HUES48 (cell line): Measurements from ENCODE around the gene TAF6.
A peak's percentile ranks its signal among the peaks of the same experiment; 100 is the strongest.

Experiments used
- H3K27ac ChIP-seq: one replicate; pipeline ENCODE4 v1.7.0; 2013; ENCODE audit warnings: low read depth, low read length, inconsistent platforms
- H3K27me3 ChIP-seq: 2 replicates; pipeline ENCODE4 v1.6.1; 2013; ENCODE audit warnings: mild to moderate bottlenecking, low read length; ENCODE audit not compliant: control insufficient read depth, insufficient read depth
- H3K36me3 ChIP-seq: 2 replicates; pipeline ENCODE4 v1.6.1; 2013; ENCODE audit warnings: low read length; ENCODE audit not compliant: control insufficient read depth, insufficient read depth
- H3K4me1 ChIP-seq: 2 replicates; pipeline ENCODE4 v1.6.1; 2013; ENCODE audit warnings: mild to moderate bottlenecking, low read length; ENCODE audit not compliant: control insufficient read depth, insufficient read depth
- H3K4me3 ChIP-seq: 2 replicates; pipeline ENCODE4 v1.5.1; 2013; ENCODE audit warnings: mild to moderate bottlenecking, low read depth, low read length
- H3K9ac ChIP-seq: 2 replicates; pipeline ENCODE4 v1.6.1; 2013; ENCODE audit warnings: mild to moderate bottlenecking, low read depth, low read length, moderate library complexity
- H3K9me3 ChIP-seq: 2 replicates; pipeline ENCODE4 v1.6.1; 2013; ENCODE audit warnings: low read length; ENCODE audit not compliant: control insufficient read depth, insufficient read depth

The TAF6 gene

DNA sequence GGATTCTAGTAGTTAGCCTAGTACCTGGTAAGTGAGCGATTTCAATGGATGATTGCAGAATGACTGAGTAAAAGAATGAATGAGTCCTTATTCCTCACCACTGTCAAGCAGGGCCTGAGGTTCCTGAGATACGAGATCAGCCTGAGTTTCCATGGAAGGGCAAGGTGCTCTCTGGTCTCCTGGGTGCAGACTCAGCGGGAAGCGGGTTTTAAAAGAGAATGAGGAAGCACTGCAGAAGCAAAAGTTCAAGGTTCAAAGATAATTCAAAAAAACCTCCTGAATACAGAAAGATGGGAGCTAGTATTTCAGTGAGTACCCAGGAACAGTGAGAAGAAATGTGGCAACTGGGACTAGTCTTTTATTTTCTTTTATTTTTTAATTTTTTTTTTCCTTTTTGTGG lies 42.0 kb downstream of the TAF6 start:
- Histone ChIP-seq H3K9ac (no peak overlapping the region), H3K9me3 (peaks cover 32% of the 10 kb centered on the region), H3K36me3 (peaks cover 79% of the 10 kb centered on the region), H3K4me1 (0 out of 2 replicates have a peak, but pooled peaks cover 3% of the 10 kb centered on the region), H3K27ac (no peak overlapping the region), H3K4me3 (no peak overlapping the region), H3K27me3 (no peaks in the 10 kb centered on the region)

DNA sequence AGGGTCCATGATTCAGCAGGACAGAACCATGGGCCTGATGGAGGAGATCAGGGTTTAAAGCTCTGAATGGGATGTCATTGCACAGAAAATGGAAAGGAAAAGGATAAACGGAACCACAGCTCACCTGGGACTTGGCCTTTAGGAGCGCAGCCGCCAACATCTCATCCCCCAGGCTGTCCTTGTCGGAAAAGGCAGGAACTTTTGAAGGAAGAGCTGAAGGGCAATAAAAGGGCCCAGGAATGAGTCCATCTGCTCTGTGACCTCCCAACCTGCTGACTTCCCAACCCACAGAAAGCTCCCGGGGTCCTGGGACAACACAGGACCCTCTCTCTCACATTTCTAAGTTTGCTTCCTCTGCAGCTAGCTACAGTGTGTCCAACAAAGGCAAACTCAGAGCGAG lies 43.7 kb downstream of the TAF6 start:
- H3K9me3 ChIP-seq: peaks cover 50% of the 10 kb centered on the region
- no peak overlapping the region for H3K9ac ChIP-seq
- no peaks in the 10 kb centered on the region for H3K27me3 ChIP-seq
- no peak overlapping the region for H3K27ac ChIP-seq
- H3K4me3 ChIP-seq: no peak overlapping the region
- H3K36me3 ChIP-seq: peaks cover 96% of the 10 kb centered on the region
- H3K4me1 ChIP-seq: 0 out of 2 replicates have a peak, but pooled peaks cover 3% of the 10 kb centered on the region

DNA sequence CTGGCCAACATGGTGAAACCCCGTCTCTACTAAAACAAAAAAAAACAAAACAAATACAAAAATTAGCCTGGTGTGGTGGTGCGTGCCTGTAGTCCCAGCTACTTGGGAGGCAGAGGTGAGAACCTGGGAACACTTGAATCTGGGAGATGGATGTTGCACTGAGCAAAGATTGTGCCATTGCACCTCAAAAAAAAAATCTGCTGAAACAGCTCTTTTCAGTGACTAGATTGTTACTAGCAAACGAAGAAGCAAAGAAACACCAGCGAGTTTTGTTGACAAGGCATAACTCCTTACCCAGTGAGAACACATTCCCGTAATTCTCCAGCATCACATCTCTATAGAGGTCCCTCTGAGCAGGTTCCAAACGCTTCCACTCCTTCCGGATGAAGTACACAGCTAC lies 44.3 kb downstream of the TAF6 start:
- Histone ChIP-seq H3K4me1 (no peaks in the 10 kb centered on the region), H3K36me3 (peaks cover 98% of the 10 kb centered on the region), H3K9me3 (peaks cover 55% of the 10 kb centered on the region), H3K9ac (no peak overlapping the region), H3K27me3 (no peaks in the 10 kb centered on the region), H3K4me3 (no peak overlapping the region), H3K27ac (no peak overlapping the region)

DNA sequence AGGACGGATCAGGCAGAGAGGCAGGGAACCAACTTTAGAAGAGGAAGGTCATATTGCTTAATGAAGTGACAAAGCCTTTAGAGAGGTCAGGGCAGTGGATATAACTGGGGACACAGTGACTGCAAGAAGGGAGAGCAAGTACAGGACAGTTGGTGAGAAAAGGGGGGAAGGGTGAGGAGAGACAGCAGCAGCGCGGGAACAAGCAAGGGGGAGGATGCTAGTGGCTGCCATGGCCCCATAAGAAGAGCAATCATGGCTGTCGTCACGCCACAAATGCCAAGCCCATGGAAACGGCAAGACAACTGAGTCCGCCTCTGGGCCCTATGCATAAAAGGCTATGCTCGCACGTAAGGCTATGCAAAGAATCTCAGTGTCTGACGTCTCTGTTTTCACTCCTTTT lies 46.7 kb downstream of the TAF6 start:
- no peaks in the 10 kb centered on the region for H3K4me1 ChIP-seq
- H3K36me3 ChIP-seq: peaks cover 85% of the 10 kb centered on the region
- peaks cover 62% of the 10 kb centered on the region for H3K9me3 ChIP-seq
- H3K27ac ChIP-seq: no peak overlapping the region
- H3K4me3 ChIP-seq: no peak overlapping the region
- H3K27me3 ChIP-seq: no peaks in the 10 kb centered on the region
- H3K9ac ChIP-seq: no peak overlapping the region

DNA sequence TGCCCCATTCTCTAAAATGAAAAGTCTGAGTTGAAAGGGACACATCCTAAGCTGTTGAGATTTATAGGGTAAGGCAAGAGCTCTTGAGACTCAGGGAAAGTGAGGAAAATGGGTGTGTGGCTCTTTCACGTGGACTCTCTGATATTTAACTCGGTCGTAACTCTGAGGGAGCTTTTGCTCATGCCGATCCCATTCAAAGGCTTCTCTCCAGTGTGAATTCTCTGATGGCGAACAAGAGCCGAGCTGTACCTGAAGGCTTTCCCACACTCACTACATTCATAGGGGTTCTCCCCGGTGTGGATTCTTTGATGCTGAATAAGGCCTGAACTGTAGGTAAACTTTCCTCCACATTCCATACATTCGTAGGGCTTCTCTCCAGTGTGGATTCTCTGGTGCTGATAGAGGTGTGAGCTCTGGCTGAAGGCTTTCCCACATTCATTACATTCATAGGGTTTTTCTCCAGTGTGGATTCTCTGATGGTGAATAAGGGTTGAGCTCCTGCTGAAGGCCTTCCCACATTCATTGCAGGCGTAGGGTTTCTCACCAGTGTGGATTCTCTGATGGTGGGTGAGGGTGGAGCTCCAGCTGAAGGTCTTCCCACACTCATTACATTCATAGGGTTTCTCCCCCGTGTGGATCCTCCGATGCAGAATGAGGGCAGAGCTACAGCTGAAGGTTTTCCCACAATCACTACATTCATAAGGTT lies 48.0 kb downstream of the TAF6 start:
- Histone ChIP-seq H3K36me3 (peaks cover 73% of the 10 kb centered on the region), H3K9ac (no peak overlapping the region), H3K27me3 (no peaks in the 10 kb centered on the region), H3K27ac (no peak overlapping the region), H3K4me1 (no peaks in the 10 kb centered on the region), H3K4me3 (peak overlapping the region; percentile 21; the same call in 1 of the 2 replicates), H3K9me3 (peaks cover 62% of the 10 kb centered on the region)

DNA sequence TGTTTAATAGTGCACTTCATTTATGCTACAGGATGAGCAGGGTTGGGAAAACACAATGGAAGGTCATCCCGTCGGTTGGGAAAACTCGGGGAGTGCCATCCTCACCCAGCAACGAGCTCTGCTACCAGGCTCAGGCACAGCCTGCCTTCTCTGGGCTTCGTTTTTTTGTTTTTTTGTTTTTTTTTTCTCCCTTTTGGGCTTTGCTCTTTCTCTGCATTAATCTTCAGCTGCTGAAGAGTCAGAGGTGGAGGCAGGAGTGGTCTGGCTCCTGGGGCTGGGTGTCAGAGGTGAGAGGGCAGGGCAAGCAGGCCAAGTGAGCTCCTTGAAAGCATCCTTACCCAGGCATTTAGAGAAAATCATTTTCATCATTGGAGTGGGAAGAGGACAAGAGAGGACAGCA lies 49.2 kb downstream of the TAF6 start:
- H3K4me1 ChIP-seq: no peaks in the 10 kb centered on the region
- no peak overlapping the region for H3K4me3 ChIP-seq
- H3K27me3 ChIP-seq: no peaks in the 10 kb centered on the region
- no peak overlapping the region for H3K27ac ChIP-seq
- peaks cover 65% of the 10 kb centered on the region for H3K36me3 ChIP-seq
- peaks cover 55% of the 10 kb centered on the region for H3K9me3 ChIP-seq
- H3K9ac ChIP-seq: no peak overlapping the region

DNA sequence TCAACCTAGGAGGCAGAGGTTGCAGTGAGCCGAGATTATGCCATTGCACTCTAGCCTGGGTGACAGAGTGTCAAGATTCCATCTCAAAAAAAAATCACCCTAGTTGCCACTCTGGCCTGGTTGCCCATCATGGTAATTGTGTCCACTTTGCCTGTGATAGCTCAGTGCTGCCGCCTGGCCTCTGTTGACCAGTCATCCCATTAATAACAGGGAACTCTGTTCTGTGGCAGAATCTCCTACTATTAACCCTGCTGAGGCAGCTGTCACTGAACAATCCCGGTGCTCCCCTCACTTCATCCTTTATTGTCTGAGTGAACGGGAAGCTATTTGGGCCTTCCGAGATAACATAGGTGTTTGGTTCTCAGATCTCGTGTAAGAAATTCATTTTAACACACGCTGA lies 52.2 kb downstream of the TAF6 start:
- Histone ChIP-seq H3K27me3 (no peaks in the 10 kb centered on the region), H3K36me3 (peaks cover 57% of the 10 kb centered on the region), H3K4me3 (no peak overlapping the region), H3K27ac (no peak overlapping the region), H3K9me3 (peaks cover 27% of the 10 kb centered on the region), H3K4me1 (no peaks in the 10 kb centered on the region), H3K9ac (no peak overlapping the region)

DNA sequence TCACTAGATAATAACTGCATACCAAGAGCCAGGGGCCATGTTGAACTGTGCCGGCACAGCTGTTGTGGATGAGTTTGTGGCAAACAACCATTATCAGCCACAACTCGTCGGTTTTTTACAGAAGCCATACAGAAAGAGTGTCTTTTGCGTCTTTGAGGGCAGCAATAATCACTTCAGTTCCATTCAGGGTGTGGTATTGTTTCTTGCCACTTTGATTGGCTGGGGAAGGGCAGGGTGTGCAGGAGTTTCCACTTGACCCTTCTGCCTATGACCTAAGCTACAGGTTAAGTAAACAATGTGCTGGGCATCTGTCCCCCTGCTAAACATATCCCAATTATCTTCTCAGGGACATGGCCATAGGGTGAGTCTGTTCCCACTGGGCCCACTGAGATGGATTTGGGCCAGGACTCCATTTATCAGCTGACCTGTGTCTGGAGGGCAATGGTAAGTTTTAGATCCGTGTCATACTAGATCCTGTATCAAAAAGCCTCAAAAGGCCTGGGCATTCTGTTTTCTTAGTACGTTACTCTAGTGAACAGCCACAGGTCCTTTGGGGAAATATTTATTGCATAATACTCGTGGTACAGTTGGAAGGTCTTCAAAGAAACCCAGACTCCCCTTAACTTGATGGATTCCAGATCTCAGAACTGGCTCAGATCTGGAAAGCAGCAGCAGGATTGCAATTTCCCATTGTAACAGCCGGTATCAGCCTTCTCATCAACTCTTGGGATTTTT lies 53.5 kb downstream of the TAF6 start:
- no peaks in the 10 kb centered on the region for H3K27me3 ChIP-seq
- H3K9me3 ChIP-seq: peaks cover 14% of the 10 kb centered on the region
- no peak overlapping the region for H3K27ac ChIP-seq
- H3K36me3 ChIP-seq: peaks cover 57% of the 10 kb centered on the region
- no peaks in the 10 kb centered on the region for H3K4me1 ChIP-seq
- H3K4me3 ChIP-seq: no peak overlapping the region
- H3K9ac ChIP-seq: no peak overlapping the region

DNA sequence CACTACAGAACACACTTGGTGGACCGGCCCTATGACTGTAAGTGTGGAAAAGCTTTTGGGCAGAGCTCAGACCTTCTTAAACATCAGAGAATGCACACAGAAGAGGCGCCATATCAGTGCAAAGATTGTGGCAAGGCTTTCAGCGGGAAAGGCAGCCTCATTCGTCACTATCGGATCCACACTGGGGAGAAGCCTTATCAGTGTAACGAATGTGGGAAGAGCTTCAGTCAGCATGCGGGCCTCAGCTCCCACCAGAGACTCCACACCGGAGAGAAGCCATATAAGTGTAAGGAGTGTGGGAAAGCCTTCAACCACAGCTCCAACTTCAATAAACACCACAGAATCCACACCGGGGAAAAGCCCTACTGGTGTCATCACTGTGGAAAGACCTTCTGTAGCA lies 55.0 kb downstream of the TAF6 start:
- Histone ChIP-seq H3K36me3 (peaks cover 51% of the 10 kb centered on the region), H3K9me3 (0 out of 2 replicates have a peak, but pooled peaks cover under 1% of the 10 kb centered on the region), H3K9ac (no peak overlapping the region), H3K4me3 (no peak overlapping the region), H3K27ac (no peak overlapping the region), H3K4me1 (no peaks in the 10 kb centered on the region), H3K27me3 (no peaks in the 10 kb centered on the region)

DNA sequence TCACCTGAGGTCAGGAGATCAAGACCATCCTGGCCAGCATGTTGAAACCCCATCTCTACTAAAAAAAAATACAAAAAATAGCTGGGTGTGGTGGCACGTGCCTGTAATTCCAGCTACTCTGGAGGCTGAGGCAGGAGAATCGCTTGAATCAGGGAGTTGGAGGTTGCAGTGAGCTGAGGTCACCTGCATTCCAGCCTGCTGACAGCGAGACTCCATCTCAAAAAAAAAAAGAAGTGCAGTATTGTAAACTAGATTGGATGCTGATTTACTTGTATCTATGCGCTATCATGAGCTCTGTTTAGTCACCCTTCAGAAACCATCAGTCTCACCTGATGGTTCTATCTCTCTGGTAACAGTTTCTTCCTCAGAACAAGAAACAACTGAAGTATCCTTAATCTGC lies 55.8 kb downstream of the TAF6 start:
- H3K36me3 ChIP-seq: peaks cover 56% of the 10 kb centered on the region
- no peaks in the 10 kb centered on the region for H3K27me3 ChIP-seq
- no peaks in the 10 kb centered on the region for H3K9me3 ChIP-seq
- no peaks in the 10 kb centered on the region for H3K4me1 ChIP-seq
- no peak overlapping the region for H3K9ac ChIP-seq
- H3K27ac ChIP-seq: no peak overlapping the region
- H3K4me3 ChIP-seq: no peak overlapping the region

DNA sequence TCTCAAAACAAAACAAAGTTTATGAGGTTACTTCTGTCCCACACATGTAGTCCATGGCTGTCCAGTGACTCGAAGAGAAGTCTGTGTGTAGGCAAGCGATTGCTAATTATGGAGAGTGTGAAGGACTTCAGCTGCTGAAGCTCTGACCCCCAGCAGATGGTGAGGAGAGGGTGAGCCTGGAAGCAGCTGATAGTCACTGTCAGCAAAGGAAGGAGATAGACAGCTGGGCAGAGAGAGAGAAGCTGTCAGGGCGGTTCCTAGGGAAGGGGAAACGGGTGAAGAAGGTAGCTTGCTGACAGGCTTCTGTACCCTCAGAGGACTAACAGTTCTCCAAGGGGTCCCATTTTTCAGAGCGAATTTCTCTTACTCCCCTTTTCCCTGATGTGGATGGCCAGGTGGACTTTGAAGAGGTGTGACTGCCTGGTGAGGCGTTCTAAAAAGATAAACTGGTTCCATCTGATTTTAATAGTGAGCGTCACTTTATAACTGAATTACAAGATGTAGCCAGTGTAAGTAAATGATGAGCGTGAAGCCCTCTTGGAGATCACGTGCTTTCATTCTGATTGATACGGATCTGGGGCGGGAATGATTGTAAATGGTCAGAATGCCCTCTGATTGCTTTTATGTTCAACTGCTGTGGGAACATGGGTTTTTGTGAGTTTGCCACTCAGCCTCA lies 57.5 kb downstream of the TAF6 start:
- Histone ChIP-seq H3K9me3 (no peaks in the 10 kb centered on the region), H3K36me3 (peaks cover 74% of the 10 kb centered on the region), H3K9ac (no peak overlapping the region), H3K4me3 (no peak overlapping the region), H3K27me3 (no peaks in the 10 kb centered on the region), H3K27ac (no peak overlapping the region), H3K4me1 (no peaks in the 10 kb centered on the region)
